Measurements from ENCODE around the gene CD99. TPM values are rescaled to one million over a fixed set of nuclear protein-coding genes. Genes with fewer than 3 reads are reported as not detected.
"Not testable (repeated sequence)": the region's sequence is repeated elsewhere in the genome, so short reads cannot be mapped to it uniquely, and the experiment has no call there.

Gene CD99
- total RNA-seq, 4 donors from 2014 or later: 134 to 178 (median 143) TPM

GRCh38 chrX:2666491-2666890 is 24.6 kb upstream of the CD99 start:
- H3K27me3 ChIP-seq: no peaks in the 10 kb centered on the region
- in situ Hi-C loops (cut with MboI; ENCODE audit: low pct_ligation_motif_present in 1 of 4, low pct_unique_long_range_greater_than_20kb in 1 of 4, low sequenced_read_pairs in 3 of 4) (loop anchor here in 2 of 4 donors (25.0 kb wide), 1 partner anchor 146 kb away; no protein-coding TSS in a partner anchor), intact Hi-C loops (cut with DNase I; ENCODE audit: low total_unique reads) (no loop called here)
- H3K4me1 ChIP-seq: peaks cover 0 to 12% (median 0%) of the 10 kb centered on the region in 4 donors
- DNase-seq: no peak
- H3K27ac ChIP-seq: no peak overlapping the region
- no peaks in the 10 kb centered on the region for H3K9me3 ChIP-seq
- H3K36me3 ChIP-seq: no peaks in the 10 kb centered on the region
- no peak overlapping the region for H3K4me3 ChIP-seq
- 83 to 91% methylated on average over 2 of the region's 2 CpGs for WGBS, 2 donors (ENCODE audit: low coverage in 1 of 2)
- TF ChIP-seq POLR2A (IDR thresholded peaks at IDR 0.05) (no peak), CTCF (IDR thresholded peaks at IDR 0.05) (no peak), POLR2AphosphoS5 (IDR thresholded peaks at IDR 0.05) (no peak), EP300 (IDR thresholded peaks at IDR 0.05; ENCODE audit: low read depth) (no peak)

- in situ Hi-C loops (cut with MboI; ENCODE audit: low pct_ligation_motif_present in 1 of 4, low pct_unique_long_range_greater_than_20kb in 1 of 4, low sequenced_read_pairs in 3 of 4) (loop anchor here in 2 of 4 donors (25.0 kb wide), 1 partner anchor 141 kb away; no protein-coding TSS in a partner anchor), intact Hi-C loops (cut with DNase I; ENCODE audit: low total_unique reads) (no loop called here)
- Histone ChIP-seq H3K4me3 (no peak overlapping the region), H3K36me3 (no peaks in the 10 kb centered on the region), H3K27ac (no peak overlapping the region), H3K9me3 (no peaks in the 10 kb centered on the region), H3K4me1 (no peaks in the 10 kb centered on the region), H3K27me3 (no peaks in the 10 kb centered on the region)
- 53 to 75% methylated on average over 4 of the region's 4 CpGs for WGBS, 2 donors (ENCODE audit: low coverage in 1 of 2)
- DNase-seq: no peak
- TF ChIP-seq CTCF (IDR thresholded peaks at IDR 0.05) (no peak), EP300 (IDR thresholded peaks at IDR 0.05; ENCODE audit: low read depth) (no peak), POLR2A (IDR thresholded peaks at IDR 0.05) (no peak), POLR2AphosphoS5 (IDR thresholded peaks at IDR 0.05) (no peak)
These were observed 20.1 kb upstream of the CD99 start for GRCh38 chrX:2670978-2671377.

- Histone ChIP-seq H3K27me3 (no peaks in the 10 kb centered on the region), H3K27ac (no peak overlapping the region), H3K36me3 (no peaks in the 10 kb centered on the region), H3K4me3 (no peak overlapping the region), H3K9me3 (no peaks in the 10 kb centered on the region), H3K4me1 (peaks cover 0 to 9% (median 0%) of the 10 kb centered on the region in 4 donors)
- intact Hi-C loops (cut with DNase I; ENCODE audit: low total_unique reads) (no loop called here), in situ Hi-C loops (cut with MboI; ENCODE audit: low pct_ligation_motif_present in 1 of 4, low pct_unique_long_range_greater_than_20kb in 1 of 4, low sequenced_read_pairs in 3 of 4) (loop anchor here in 2 of 4 donors (25.0 kb wide), 1 partner anchor 140 kb away; no protein-coding TSS in a partner anchor)
- DNase-seq: no peak
- 95 to 100% methylated on average over 3 to 6 of the region's 6 CpGs for whole genome bisulfite sequencing, 2 donors (ENCODE audit: low coverage in 1 of 2)
- TF ChIP-seq EP300 (IDR thresholded peaks at IDR 0.05; ENCODE audit: low read depth) (no peak), POLR2AphosphoS5 (IDR thresholded peaks at IDR 0.05) (no peak), CTCF (IDR thresholded peaks at IDR 0.05) (no peak), POLR2A (IDR thresholded peaks at IDR 0.05) (no peak)
These were observed 19.0 kb upstream of the CD99 start for GRCh38 chrX:2672084-2672483.

GRCh38 chrX:2673611-2674010 is 17.5 kb upstream of the CD99 start:
- no peaks in the 10 kb centered on the region for H3K36me3 ChIP-seq
- peaks cover 0 to 22% (median 4%) of the 10 kb centered on the region in 4 donors for H3K4me1 ChIP-seq
- no peak overlapping the region for H3K27ac ChIP-seq
- TF ChIP-seq POLR2A (IDR thresholded peaks at IDR 0.05) (no peak), EP300 (IDR thresholded peaks at IDR 0.05; ENCODE audit: low read depth) (no peak), POLR2AphosphoS5 (IDR thresholded peaks at IDR 0.05) (no peak), CTCF (IDR thresholded peaks at IDR 0.05) (no peak)
- H3K4me3 ChIP-seq: no peak overlapping the region
- H3K9me3 ChIP-seq: no peaks in the 10 kb centered on the region
- 60 to 77% methylated on average over 2 to 12 of the region's 12 CpGs for WGBS, 2 donors (ENCODE audit: low coverage in 1 of 2)
- no peak for DNase-seq
- intact Hi-C loops (cut with DNase I; ENCODE audit: low total_unique reads): no loop called here
- no peaks in the 10 kb centered on the region for H3K27me3 ChIP-seq
- in situ Hi-C loops (cut with MboI; ENCODE audit: low pct_ligation_motif_present in 1 of 4, low pct_unique_long_range_greater_than_20kb in 1 of 4, low sequenced_read_pairs in 3 of 4): loop anchor here in 2 of 4 donors (25.0 kb wide), 1 partner anchor 139 kb away; no protein-coding TSS in a partner anchor

GRCh38 chrX:2675657-2676200 is 15.4 kb upstream of the CD99 start:
- DNase-seq; H3K9me3 ChIP-seq; H3K27me3 ChIP-seq; H3K27ac ChIP-seq; H3K4me3 ChIP-seq; intact Hi-C loops (cut with DNase I; ENCODE audit: low total_unique reads); in situ Hi-C loops (cut with MboI; ENCODE audit: low pct_ligation_motif_present in 1 of 4, low pct_unique_long_range_greater_than_20kb in 1 of 4, low sequenced_read_pairs in 3 of 4); H3K36me3 ChIP-seq: not testable (repeated sequence)
- peaks cover 0 to 32% (median 4%) of the 10 kb centered on the region in 4 donors for H3K4me1 ChIP-seq
- WGBS, 2 donors (ENCODE audit: low coverage in 1 of 2): 80 to 88% methylated on average over 1 to 7 of the region's 7 CpGs
